NCI-H2196 (cell line): ENCODE results near the gene NXPH1.
A peak's percentile ranks its signal among the peaks of the same experiment; 100 is the strongest.

Source experiments
- DNase-seq: peaks from one replicate; lab custom pipeline; 2025; ENCODE audit not compliant: unreplicated experiment; lab: John Stamatoyannopoulos, UW

Gene NXPH1

DNA sequence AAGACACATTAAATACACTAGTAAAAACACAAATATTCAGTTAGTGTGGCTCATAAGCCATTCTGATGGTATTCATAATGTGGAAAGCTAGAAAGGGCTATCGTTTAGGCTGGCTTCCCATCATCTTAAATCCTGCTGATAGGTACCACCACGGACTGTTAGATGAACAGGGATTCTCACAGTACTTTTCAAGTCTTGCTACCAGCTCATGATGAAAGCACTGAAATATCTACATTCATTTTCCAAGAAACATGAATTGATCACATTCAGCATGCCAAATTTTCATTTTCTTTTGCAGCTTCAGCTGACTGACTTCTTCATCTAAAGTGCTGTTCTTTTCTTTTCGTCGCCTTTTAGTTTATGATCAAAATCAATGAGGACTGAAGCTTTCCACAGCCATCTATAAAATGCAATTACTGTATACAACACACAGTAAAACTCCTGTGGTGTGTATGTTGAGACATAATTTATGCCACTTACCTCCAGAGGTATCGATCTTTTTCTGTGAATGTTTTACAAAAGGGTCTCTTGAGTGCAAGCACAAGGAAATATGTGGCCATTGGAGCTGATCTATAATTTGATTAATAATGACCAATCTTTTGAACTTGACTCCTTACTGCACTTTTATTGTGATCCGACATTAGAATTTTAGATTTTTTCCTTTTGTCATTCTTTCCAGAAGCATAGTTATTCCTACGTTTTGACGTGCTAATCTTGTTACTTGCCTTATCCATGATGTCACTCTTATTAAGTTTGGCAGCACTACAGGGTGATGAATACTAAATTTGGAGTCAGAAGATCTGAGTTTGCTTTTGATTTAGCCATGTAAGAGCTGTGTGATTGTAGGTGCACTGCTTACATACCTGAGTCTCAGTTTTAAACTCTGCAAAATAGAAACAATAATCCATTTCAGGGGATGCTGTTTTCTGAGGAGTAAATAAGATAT is 58.4 kb downstream of the NXPH1 start:
- DNase-seq: no peak

DNA sequence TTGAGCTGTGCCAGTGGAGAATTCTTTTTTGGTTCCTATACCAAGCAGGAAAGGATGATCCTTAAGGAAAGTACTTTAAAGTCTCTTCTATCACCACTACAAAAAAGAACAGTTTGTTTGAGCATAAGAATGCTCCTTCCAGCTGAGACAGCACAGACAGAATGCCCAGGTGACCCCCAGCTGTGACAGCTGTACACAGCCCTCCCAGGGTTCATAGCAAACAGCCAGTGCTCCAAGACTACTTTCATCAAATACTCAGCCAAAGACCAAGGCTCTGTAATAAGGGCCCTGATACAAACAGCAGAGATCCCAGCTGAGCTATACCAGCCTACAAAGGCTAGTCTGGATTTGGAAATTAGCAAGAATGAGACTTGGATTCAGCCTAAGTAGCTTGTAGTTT is 65.7 kb downstream of the NXPH1 start:
- DNase-seq: no peak

DNA sequence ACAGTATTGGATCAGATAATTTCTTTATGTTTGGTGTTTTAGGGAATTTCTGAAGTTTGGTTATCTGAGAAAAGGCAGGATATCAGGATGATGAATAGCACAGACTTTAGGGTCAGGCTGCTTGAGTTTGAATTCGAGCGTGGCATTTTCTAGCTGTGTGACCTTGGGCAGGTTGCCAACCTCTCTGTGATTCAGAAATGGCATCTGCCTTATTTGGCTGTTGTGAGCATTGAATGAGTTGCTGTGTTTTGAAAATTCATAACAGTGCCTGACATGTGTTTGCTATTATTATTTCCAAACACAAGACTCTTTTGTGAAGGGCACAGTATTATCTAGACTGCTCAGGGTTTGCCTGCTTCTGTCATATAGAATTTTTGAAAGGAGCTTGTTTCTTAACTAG is 66.9 kb downstream of the NXPH1 start:
- DNase-seq: no peak

DNA sequence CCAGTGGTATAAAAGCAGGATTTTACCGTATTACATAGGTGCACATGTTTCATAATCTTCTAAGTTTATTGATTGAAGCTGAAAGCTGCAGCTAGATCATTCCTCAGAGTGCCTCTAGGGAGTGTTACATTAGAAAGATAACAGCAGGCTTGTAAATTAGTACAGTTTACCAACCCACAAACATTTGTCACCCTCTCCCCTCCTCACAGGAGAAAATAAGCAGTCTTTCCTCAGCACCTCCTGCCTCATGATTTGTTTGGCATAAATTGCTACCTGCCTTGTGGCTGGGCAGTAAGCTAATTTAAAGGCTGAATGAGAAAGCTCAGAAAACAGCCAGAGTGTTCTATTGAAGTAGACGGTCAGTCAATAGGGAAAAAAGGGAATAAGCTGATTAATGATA is 74.2 kb downstream of the NXPH1 start:
- no peak for DNase-seq

DNA sequence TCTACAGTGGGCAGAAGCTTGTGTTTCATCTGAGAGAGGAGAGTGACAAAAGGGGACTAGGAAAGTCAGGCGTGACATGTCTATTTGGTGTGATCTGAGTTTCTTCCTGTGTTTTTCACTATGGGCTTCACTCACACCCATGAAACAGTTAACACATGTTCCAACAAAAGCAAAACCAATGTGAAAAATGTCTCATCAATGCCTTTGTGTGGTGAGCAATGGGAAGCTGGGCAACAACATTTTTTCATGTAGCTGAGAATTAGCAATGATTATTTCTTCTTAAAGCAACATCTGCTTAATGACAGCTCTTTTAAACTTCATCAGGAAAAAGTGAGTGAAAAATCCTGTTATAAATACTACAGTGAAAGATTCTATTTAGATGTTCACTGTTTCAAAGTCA is 76.2 kb downstream of the NXPH1 start:
- no peak for DNase-seq

DNA sequence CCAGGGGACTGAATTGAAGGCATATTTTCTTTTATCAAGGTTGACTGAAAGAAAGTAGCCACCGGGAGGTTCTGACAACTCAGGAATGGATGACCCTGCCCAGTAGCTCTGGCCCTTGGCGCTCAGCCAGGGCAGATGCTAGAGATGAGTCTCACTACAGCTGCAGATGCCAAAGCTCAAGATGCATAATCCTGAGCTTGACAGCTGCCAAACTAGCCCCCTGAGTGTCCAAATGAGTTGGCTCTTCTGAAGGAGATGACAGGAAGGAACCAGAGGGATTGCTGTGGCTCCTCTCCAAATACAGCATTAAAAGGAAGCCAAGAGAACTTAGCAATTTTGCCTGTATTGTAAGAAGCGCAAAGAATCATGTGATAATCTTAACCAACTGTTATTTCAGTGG is 78.4 kb downstream of the NXPH1 start:
- DNase-seq: no peak

DNA sequence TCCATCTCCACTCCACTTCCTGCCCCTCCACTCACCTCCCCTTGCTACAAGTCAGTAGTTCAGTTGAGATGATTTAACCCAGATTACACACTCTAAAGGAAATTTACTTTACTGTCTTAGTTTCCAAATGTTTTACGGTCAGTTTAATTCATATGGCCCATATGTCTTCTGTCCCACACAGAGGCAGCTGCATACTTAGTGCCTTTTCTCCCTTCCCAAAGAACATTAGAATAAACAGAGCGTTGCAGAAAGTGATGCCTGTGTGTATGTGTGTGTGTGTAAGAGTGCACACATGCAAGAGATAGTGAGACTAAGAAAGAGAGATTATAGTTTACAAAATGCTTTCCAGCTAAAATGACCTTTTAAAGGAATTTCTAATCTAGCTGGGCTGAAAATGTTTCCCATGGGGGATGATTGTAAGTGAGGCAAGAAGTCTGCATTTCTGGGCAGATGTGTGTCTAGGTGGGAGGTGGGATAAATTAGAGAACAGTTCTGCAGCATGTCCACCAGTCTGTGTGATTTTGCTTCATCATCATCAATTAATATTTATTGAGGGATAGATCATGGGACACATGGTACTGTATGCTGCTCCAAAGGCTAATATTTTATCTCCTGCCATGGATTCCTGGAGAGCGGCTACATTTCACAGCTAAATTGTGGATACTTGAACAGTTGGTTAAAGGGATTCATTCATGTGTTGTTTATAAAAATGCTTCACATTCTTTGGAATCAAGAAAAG is 81.5 kb downstream of the NXPH1 start:
- no peak for DNase-seq

DNA sequence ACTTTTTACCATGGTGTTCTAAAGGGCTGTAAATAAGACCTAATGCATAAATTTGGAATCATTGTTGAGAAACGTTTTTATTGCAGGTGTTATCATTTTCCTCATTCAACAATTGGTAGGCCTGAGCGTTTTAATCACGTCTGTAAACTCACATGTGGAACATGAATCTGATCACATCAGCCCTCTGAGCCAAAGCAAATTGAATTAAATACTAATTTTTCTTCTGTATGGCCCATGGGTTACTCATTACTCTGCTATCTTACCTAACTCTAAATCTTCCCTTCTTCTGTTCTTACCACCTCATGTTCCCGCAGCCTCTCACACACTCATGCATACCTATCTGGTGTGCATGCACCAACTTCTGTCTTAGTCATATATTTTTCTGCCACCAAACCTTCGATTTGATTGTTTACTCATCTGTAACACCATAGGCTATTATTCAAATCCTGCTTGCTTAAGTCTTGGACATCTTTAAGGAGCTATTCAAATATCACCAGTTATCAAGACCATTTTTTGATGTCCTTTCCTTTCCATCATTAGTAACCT is 82.3 kb downstream of the NXPH1 start:
- no peak for DNase-seq

DNA sequence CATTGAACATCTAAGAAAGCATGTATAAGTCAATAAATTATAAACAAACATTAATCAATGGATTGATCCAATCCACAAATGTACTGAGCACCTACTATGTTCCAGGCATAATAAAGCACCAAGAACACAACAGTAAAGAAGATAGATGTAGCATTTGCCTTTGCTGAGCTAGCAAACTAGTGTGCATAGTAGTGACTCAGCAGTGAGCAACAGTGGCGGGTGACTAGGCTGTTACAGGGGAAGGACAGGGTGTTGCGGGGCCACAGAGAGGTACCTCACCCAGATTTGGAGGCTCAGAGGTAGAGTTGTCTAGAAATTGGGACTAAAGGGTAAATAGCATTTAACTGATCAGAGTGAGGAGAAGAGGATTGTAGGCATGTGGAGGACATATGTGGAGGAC is 83.6 kb downstream of the NXPH1 start:
- no peak for DNase-seq

DNA sequence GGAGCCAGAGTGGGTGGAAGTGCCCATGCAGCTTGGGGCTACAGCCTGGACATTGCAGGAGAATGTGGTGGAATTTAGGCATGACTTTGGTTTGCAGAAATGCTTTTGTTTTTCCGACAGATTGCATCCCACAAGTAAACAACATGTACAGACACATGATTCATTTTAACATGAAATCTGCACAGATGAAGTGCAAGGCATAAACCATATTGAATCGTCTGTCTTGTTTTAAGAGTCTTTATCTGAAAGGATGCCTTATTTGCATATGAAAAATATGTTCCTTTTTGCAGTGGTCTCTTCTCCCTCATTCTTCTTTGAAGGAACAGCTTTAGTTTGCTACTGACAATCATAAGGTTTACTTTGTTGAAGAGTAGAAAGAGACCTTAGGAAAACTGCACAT is 94.9 kb downstream of the NXPH1 start:
- DNase-seq: no peak

- no peak for DNase-seq
These were observed 98.6 kb downstream of the NXPH1 start for GRCh38 chr7:8531991-8532515.

- DNase-seq: peak; percentile 9
These were observed 103.0 kb downstream of the NXPH1 start for GRCh38 chr7:8536431-8536830.

DNA sequence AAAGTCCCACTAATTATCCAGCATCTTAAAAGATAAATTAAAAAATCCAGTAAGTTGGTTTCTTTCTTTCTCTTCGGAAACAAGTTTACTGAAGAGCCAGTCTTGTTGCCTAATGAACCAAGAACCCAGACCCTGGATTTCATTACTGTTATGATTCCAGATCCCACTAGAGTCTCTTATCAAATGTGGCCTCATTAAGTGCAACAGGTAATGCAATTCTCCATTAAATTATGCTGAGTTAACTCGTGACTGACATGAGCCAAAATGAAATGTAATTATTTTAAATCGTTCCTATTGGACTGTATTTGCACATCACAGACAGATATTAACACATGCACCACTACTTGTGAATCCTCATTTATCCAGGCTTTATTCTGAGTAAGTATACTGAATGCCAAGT is 115.6 kb downstream of the NXPH1 start:
- DNase-seq: no peak

DNA sequence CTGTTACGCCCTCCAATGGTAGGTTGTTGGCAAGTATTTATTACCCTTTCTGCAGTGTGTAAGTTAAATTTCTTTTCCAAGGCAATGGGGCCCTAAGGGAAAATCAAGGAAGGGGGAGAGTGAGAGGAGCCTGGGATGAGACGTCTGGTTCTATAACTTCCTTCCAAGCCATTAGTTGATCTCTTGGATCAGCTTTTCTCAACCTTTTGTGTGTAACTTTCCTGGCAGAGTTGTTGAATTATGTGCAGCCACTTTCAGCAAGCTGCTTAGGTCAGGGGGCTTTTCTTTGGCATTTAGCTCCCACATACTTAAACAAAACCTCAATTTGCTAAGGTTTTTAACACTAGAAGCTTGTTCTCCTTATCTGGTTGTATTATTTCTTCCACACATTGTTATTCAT is 127.1 kb downstream of the NXPH1 start:
- no peak for DNase-seq

GRCh38 chr7:8561449-8561848 is 128.0 kb downstream of the NXPH1 start:
- DNase-seq: no peak

GRCh38 chr7:8564281-8564680 is 130.9 kb downstream of the NXPH1 start:
- no peak for DNase-seq

DNA sequence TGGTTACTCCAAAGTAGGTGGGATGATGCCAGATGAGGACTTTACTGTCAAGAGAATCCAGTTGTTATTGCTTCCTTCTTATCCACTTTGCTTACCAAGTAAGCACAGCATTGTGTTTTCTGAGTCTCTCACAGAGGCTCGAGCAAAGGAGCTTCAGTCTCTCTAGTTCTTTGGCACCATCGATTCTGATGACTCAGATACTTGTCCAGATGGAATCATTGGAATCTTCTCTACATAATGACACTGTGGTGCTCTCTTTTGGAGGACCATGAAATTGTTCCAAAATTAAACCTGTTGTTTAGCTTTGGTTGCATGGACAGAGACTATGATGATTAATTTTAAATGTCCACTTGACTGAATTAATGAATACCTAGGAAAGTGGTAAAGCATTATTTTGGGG is 132.6 kb downstream of the NXPH1 start:
- DNase-seq: peak; percentile 13

GRCh38 chr7:8567626-8568025 is 134.2 kb downstream of the NXPH1 start:
- no peak for DNase-seq

DNA sequence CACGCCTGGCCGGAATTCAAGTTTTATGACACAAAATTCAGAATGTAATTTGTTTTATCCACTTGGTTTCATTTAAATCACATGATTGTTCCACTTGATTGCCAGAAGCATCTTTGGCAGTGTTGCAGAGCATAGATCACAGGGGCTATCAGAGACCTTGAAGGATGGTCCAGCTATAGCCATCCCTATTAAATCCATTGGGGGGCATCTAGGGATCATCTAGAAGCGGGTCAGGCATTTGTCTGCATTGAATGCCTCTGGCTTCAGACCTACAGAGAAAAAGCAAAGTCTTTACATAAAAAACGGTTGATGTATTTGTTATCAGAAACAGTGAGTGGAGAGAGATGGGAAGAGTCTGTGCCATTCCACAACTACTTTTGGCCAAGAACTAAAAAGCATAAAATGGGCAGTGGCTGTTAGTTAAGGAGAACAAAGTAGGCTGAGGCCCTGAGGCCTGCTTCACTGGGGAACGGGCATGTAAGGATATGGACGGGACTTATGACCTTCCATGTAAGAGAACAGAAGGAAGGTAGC is 146.3 kb downstream of the NXPH1 start:
- no peak for DNase-seq

GRCh38 chr7:8581842-8582241 is 148.4 kb downstream of the NXPH1 start:
- no peak for DNase-seq

DNA sequence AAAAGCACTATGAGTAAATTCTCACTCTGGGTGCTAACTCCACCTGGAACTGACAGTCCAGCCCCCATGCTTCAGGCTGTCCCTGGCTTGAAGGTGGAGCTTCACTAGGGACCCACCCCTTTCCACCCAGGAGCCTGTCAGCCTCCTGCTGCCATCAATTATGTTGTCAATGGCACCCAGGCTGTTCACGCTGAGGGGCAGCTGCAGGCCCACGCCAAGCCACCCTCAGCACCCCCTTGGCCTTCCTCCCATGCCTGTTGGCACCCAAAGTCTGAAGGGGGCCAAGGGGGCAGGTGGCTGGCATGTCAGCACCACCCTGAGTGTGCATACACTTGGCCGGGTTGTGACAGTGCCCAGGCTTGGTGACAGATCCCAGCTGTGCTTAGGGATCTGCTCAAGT is 149.3 kb downstream of the NXPH1 start:
- no peak for DNase-seq

- no peak for DNase-seq
These were observed 152.2 kb downstream of the NXPH1 start for GRCh38 chr7:8585591-8585990.
